ENCODE results near the gene PROKR2.

The PROKR2 gene

GRCh38 chr20:5279661-5280060, 37.1 kb downstream of the PROKR2 start:
- DNase-seq, result no peak

GRCh38 chr20:5272268-5272667, 44.5 kb downstream of the PROKR2 start:
- no peak for DNase-seq

- DNase-seq, result no peak
Observed at GRCh38 chr20:5270603-5271002, 46.2 kb downstream of the PROKR2 start.

GRCh38 chr20:5268449-5268848, 48.3 kb downstream of the PROKR2 start:
- DNase-seq, result no peak

GRCh38 chr20:5267092-5267491, 49.7 kb downstream of the PROKR2 start:
- no peak for DNase-seq

Data from T1000 (cell line).